AG20443 (cell line): ENCODE measurements around the gene SLC12A8.

ENCODE experiments used
- DNase-seq: peaks from one replicate; pipeline ENCODE4 v3.0.0; 2012; ENCODE audit warnings: low spot score, mixed read lengths

Gene SLC12A8

GRCh38 chr3:125054062-125054448 lies 158.5 kb downstream of the SLC12A8 start:
- no peak for DNase-seq

GRCh38 chr3:125053304-125053699 lies 159.2 kb downstream of the SLC12A8 start:
- no peak for DNase-seq

GRCh38 chr3:125052624-125053303 lies 159.8 kb downstream of the SLC12A8 start:
- DNase-seq: peak; percentile 76

GRCh38 chr3:125051715-125052581 lies 160.6 kb downstream of the SLC12A8 start:
- peak; percentile 80 for DNase-seq

- no peak for DNase-seq
Observed at GRCh38 chr3:125051205-125051604, 161.3 kb downstream of the SLC12A8 start.

- no peak for DNase-seq
Observed at GRCh38 chr3:125050488-125051090, 162.0 kb downstream of the SLC12A8 start.

- no peak for DNase-seq
Observed at GRCh38 chr3:125048282-125048681, 164.3 kb downstream of the SLC12A8 start.

GRCh38 chr3:125045965-125046364 lies 166.6 kb downstream of the SLC12A8 start:
- peak; percentile 77 for DNase-seq

GRCh38 chr3:125045194-125045593 lies 167.4 kb downstream of the SLC12A8 start:
- DNase-seq: no peak

- DNase-seq: no peak
Observed at GRCh38 chr3:125043599-125044151, 168.9 kb downstream of the SLC12A8 start.

GRCh38 chr3:125042725-125043406 lies 169.7 kb downstream of the SLC12A8 start:
- DNase-seq: peak; percentile 45

- DNase-seq: no peak
Observed at GRCh38 chr3:125039131-125040100, 173.1 kb downstream of the SLC12A8 start.

GRCh38 chr3:125037498-125038150 lies 174.9 kb downstream of the SLC12A8 start:
- no peak for DNase-seq

GRCh38 chr3:125035217-125035616 lies 177.3 kb downstream of the SLC12A8 start:
- DNase-seq: no peak

GRCh38 chr3:125033616-125034015 lies 178.9 kb downstream of the SLC12A8 start:
- DNase-seq: no peak

- DNase-seq: no peak
Observed at GRCh38 chr3:125033135-125033534, 179.4 kb downstream of the SLC12A8 start.

GRCh38 chr3:125032683-125033082 lies 179.9 kb downstream of the SLC12A8 start:
- DNase-seq: no peak
